NCI-H526 treated with DMSO at 0.1 percent for 48 hours (cell line): Measurements from ENCODE around the gene RYR2.
A peak's percentile ranks its signal among the peaks of the same experiment; 100 is the strongest.
"Not testable (repeated sequence)": the region's sequence is repeated elsewhere in the genome, so short reads cannot be mapped to it uniquely, and the experiment has no call there.

Experiments
- DNase-seq: peaks from one replicate; lab custom pipeline; 2025; lab: John Stamatoyannopoulos, UW

The RYR2 gene

DNA sequence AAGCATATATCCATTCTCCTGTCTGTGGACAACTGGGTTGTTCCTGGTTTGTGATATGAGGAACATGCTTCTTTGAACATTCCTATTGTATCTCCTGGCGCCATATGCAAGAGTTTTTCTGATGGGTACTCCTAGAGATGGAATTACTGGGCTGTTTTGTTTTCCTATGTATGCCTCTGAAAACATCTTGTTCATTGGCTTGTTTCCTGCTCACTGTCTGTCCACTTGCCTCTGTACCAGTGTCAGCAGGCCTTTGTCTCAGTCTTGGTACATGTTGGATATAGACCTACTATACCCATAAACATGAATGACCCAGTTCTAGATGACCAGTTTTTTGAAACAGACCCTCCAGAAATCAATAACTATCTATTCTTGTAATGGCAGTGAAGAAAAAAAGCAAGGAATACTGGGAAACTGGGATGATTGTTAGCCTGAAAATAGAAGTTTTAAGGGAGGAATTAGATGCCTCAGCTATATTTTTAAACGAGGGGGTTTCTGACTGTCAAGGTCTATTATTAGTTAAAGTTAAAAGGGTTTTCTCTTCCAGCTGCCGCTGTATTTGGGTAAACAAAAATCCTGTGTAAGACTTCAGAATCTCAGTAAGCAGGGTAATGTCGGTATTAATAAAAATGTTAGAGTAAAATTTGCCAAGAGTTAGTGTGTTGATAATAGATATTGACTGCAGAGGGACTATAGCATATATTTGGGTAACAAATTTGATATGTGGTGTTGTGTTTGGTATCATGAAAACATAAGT, 103.6 kb downstream of the RYR2 start:
- DNase-seq: no peak

DNA sequence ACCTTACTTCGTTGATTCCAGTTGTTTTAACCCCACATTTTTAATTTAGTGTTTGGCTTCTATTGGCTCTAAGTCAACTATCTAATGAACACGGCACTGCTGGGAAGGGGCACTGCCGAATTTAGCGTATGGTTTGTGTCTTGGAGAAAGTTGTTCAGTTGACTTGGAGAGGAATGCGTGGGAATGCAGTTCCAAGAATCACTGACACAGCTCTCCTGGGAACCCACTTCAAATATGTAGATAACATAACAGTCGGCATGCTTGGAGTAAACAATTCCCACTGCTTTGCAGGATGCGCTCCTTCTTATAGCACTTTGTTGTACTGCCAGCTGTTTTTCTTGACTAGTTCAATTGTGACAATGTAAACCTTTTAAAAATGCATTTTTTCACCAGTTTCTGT, 104.3 kb downstream of the RYR2 start:
- no peak for DNase-seq

GRCh38 chr1:237149857-237150256, 107.9 kb downstream of the RYR2 start:
- DNase-seq: no peak

DNA sequence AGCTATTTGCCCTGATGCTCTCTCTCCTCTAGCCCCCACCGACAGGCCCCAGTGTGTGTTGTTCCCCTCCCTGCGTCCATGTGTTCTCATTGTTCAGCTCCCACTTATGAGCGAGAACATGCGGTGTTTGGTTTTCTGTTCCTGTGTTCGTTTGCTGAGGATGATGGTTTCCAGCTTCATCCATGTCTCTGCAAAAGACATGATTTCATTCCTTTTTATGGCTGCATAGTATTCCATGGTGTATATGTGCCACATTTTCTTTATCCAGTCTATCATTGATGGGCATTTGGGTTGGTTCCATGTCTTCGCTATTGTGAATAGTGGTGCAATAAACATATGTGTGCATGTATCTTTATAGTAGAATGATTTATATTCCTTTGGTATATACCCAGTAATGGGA, 110.0 kb downstream of the RYR2 start:
- DNase-seq: not testable (repeated sequence)

- DNase-seq: no peak
These were observed 110.7 kb downstream of the RYR2 start for GRCh38 chr1:237152506-237153335.

- peak; percentile 4 for DNase-seq
These were observed 112.2 kb downstream of the RYR2 start for GRCh38 chr1:237154157-237154556.

DNA sequence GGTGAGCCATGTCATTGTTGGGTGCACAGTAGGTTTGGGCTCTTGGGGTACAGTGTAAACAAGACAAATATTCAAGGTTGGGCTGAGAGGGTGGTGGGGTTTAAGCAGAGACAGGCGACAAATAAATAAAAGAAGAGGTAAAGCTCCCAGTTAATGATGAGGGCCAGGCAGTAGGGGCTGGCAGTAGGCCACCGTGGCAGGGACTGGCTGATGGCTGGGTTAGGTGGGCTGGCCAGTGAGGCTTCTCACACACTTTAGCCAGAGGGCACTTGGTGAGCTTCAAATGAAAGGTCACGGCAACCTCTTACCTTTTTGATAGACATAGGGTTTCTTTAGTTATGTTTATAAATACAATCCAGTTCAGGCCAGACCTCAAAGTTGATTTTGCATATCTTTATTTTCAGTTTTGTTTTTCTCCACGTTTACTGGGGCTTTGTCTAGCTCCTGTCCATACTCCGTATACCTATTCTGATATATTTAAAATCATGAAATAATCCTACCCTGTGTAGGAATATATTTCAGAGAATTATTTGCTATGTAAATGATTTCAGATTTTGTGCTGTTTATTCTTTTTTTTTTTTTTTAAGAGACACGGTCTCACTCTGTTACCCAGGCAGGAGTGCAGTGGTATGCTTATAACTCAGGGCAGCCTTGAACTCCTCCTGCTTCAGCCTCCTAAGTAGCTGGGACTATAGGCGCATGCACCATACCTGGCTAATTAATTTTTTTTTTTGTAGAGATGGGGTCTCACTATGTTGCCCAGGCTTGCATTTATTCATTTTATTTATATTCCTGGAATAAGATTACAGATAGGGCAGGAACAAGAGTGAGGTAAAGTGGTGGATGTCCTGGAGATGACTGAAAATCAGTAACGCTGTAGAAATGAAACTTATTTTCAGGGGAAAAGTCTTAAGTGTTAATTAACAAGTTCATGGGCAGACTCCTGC, 122.7 kb downstream of the RYR2 start:
- no peak for DNase-seq

DNA sequence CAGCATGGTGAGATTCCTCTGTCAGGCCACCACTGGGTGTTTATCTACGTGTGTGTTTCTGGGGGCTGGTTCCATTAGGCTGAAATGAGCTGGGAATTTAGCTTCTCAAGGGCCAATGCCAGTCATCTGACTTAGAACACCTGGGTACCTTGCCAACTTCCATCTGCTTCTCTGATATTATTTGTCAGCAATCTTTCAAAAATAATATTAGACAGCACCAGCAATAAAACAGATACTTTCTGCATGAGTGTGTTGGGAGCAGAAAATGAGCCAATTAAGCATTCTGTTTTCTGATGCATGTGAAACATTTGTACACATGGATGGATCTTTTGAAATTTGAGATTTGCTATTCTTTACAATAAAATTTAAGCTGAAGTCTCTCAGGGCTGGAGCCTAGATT, 124.1 kb downstream of the RYR2 start:
- DNase-seq: no peak

DNA sequence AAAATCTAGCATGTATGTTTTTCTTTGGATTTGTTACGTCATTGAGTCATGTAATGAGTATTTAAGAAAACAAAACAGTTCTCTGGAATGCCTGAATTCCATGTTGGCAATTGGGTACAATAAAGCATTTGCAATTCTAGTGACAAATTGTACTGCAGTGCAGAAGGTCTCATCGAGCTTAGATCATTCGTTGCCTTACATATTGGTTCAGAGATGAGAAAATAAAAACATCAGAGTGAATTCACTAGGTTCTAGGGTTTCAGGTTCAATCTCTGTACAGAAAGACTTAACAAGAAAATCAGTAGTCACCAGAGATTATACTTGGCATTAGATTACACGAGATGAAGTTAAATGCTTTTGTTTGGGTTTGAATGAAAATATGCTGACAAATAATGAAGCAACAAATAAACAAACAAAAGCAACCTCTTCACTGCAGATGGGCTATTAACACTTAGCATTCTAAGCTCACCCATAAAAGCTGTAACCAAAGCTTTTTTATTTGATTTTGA, 124.7 kb downstream of the RYR2 start:
- no peak for DNase-seq

DNA sequence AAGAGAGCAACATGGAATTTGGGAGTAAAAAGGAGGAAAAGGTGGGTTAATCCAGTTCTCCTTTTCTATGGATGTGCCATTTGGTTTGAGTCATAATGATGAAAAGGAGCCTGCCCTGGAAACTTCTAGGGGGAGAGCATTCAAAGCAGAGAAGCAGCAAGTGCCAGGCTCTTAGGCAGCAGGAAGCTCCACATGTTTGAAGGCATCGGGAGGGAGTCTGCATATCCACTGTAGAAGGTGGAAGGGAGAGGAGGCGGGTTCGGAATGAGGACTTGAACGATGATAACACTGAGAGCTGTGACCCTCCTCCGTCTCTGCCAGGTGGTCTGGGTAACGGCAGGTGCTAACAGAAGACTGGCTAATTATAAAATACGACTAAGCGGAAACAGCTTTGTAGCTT, 128.2 kb downstream of the RYR2 start:
- DNase-seq: no peak

DNA sequence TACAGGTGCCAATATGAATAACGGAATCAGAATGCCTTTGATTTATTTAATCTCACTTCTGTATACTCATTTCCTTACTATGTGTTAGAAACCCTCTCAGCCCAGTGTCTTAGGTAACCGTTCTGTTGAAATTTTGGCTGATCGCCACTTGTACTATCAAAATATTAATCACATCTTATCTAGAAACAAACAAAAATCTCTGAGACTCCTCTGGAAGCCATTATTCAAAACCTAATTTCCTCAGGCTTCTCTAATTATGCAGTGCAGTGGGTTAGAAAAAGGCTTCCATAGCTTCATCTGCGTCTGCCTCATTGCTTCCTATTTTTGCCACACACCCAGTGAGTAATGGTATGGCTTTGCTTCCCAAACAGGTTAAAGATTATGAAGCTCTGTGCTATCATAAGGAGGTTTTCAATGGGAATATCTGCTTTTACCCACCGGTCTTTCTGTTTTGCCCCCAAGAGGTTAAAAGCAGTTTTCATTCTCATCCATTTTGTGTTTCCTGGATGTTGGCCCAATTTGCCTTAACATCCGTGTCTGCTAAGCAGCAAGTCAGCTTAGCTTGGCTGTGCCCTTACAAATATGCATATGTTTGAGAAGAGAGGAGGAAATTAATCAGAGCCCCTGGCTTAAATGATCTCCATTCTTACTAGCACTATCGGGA, 129.6 kb downstream of the RYR2 start:
- no peak for DNase-seq

DNA sequence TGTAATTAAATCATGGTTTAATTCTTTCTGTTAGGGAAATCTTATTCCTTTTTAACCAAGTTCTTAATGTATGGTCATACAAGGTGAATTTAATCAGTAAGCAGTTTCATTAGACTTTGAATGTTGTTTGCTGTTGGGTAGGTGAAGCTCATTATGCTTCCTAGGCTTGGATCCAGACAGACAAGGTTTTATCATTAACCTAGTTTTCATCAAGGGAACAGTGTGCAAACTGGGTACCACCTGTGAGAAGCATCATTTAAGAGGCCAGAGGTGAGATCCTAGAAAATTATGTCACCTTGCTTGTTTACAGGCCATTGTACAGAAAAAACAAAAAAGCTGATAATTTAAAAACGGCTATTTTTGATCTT, 130.1 kb downstream of the RYR2 start:
- no peak for DNase-seq

- DNase-seq: no peak
These were observed 137.5 kb downstream of the RYR2 start for GRCh38 chr1:237179503-237179902.

- DNase-seq: no peak
These were observed 138.3 kb downstream of the RYR2 start for GRCh38 chr1:237180256-237180655.

- DNase-seq: no peak
These were observed 139.8 kb downstream of the RYR2 start for GRCh38 chr1:237181743-237182317.

DNA sequence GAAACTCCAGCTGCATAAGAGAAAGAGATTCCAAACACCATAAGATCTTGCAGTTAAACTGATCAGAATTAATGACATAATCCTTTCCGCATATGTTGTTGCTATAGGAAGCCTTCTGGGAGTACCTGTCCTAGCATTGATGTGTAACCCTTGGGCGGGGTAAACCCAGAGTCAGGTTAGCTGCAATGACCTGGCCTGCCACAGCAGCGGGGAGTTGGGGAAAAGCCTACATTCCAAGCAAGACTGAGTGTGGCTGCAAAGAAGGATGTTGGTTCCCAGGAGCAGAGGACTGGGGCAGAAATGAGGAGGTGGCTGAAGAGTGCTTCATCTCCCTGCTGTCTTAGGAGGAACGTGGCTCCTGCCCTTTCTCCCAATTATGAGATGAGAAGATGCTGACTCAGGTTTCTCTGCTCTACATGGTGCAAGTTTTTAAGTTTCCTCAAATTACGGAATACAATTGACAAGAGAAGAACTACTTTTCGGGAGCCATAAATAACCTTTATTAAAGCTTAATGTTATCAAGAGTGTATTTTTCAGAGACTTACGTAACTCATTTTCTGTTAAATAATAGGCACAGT, 142.1 kb downstream of the RYR2 start:
- no peak for DNase-seq

- DNase-seq: no peak
These were observed 144.7 kb downstream of the RYR2 start for GRCh38 chr1:237186675-237187074.

DNA sequence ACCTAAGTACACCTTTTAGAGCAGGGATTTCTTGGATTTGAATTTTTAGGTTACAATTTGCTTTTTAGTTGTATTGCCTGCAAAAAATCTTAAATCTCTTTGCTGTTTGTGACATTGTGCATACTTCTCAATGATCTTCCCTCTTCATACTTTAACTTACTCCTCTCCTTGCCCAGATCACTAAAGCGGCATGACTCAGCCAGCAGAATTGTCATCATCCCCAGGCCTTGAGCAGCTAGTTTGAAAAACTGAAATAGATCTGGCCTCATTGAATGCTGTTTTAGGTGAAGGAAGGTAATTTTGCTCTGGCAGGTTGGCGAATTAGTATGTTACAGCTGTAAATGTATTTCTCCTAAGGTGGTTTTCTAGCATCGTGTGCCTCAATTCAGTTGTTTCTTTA, 145.9 kb downstream of the RYR2 start:
- no peak for DNase-seq

DNA sequence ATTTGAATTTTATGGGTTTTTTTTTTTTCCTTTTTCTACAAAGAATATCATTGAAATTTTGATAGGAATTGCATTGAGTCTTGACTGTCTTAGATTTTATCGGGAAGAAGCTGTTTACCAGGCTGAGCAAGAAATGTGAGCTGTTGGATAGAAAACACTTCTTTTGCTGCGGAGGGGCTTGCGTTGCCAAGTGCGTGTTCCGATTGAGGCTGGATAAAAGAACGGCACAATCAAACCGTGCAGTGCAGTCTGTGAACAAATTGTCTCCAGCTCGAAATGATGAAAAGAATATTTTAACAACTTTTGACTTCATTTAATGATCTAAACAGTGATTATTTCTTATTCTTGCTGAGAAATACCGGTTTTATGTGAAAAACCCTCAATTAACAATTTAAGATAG, 149.4 kb downstream of the RYR2 start:
- no peak for DNase-seq

GRCh38 chr1:237197470-237198425, 155.8 kb downstream of the RYR2 start:
- no peak for DNase-seq
